GM23338 (cell line): Measurements from ENCODE around the gene GALNT1. TPM values are rescaled to one million over a fixed set of nuclear protein-coding genes. Genes with fewer than 3 reads are reported as not detected.

ENCODE experiments used
- ATAC-seq: fragments of 200-7000 bp; cut with Tn5 transposase; 3 replicates; pipeline ENCODE4 v1.9.1; 2020
- DNase-seq: peaks from one replicate; pipeline ENCODE4 v3.0.0-alpha.2; 2015; ENCODE audit warnings: low spot score
- H2AFZ ChIP-seq: fragments of 200-600 bp; sonication (generic); 2 replicates; pipeline ENCODE4 v1.8.0; 2016; ENCODE audit warnings: antibody characterized with exemption, mild to moderate bottlenecking, moderate library complexity
- H3F3A ChIP-seq: fragments of 200-600 bp; sonication (generic); replicated peaks from 2 replicates; pipeline ENCODE4 v1.8.0; 2017; ENCODE audit warnings: antibody characterized with exemption, mixed run types, low read depth
- H3K27ac ChIP-seq: fragments of 200-600 bp; sonication (generic); 2 replicates; pipeline ENCODE4 v1.6.1; 2016; ENCODE audit warnings: low read depth
- H3K27me3 ChIP-seq: fragments of 200-600 bp; sonication (generic); 2 replicates; pipeline ENCODE4 v1.8.0; 2016; ENCODE audit warnings: mild to moderate bottlenecking, mixed run types, moderate library complexity; ENCODE audit not compliant: insufficient read depth
- H3K36me3 ChIP-seq: fragments of 200-600 bp; sonication (generic); 2 replicates; pipeline ENCODE4 v1.8.0; 2016; ENCODE audit warnings: mild to moderate bottlenecking; ENCODE audit not compliant: insufficient read depth
- H3K4me1 ChIP-seq: fragments of 200-600 bp; sonication (generic); 2 replicates; pipeline ENCODE4 v1.8.0; 2016; ENCODE audit warnings: mild to moderate bottlenecking, moderate library complexity; ENCODE audit not compliant: insufficient read depth
- H3K4me2 ChIP-seq: fragments of 200-600 bp; sonication (generic); 2 replicates; pipeline ENCODE4 v1.7.1; 2017; ENCODE audit warnings: mixed run types
- H3K4me3 ChIP-seq: fragments of 200-600 bp; sonication (generic); 2 replicates; pipeline ENCODE4 v1.6.1; 2016; ENCODE audit warnings: mixed run types
- H3K79me2 ChIP-seq: fragments of 200-600 bp; sonication (generic); replicated peaks from 2 replicates; pipeline ENCODE4 v1.8.0; 2017; ENCODE audit warnings: mild to moderate bottlenecking; ENCODE audit not compliant: insufficient read depth
- H3K9me2 ChIP-seq: fragments of 200-600 bp; sonication (generic); 2 replicates; pipeline ENCODE4 v1.8.0; 2017; ENCODE audit not compliant: insufficient read depth
- H4K20me1 ChIP-seq: fragments of 200-600 bp; sonication (generic); replicated peaks from 2 replicates; pipeline ENCODE4 v1.8.0; 2017; ENCODE audit warnings: mild to moderate bottlenecking; ENCODE audit not compliant: insufficient read depth
- H3K27ac Mint-ChIP-seq: 2 replicates; pipeline ENCODE4 v1.8.0; 2020; ENCODE audit warnings: inconsistent platforms, mild to moderate bottlenecking, moderate library complexity, mixed read lengths
- H3K27me3 Mint-ChIP-seq: 3 replicates; pipeline ENCODE4 v1.8.0; 2022; ENCODE audit warnings: low read depth, mild to moderate bottlenecking, moderate library complexity, mixed read lengths, inconsistent platforms; ENCODE audit not compliant: insufficient read depth, poor library complexity
- H3K36me3 Mint-ChIP-seq: 3 replicates; pipeline ENCODE4 v1.8.0; 2021; ENCODE audit warnings: low read depth, mild to moderate bottlenecking, inconsistent platforms, moderate library complexity, mixed read lengths
- H3K4me1 Mint-ChIP-seq: 3 replicates; pipeline ENCODE4 v1.8.0; 2020; ENCODE audit warnings: mild to moderate bottlenecking, inconsistent platforms, mixed read lengths
- H3K4me3 Mint-ChIP-seq: 3 replicates; pipeline ENCODE4 v1.8.0; 2021; ENCODE audit warnings: moderate library complexity, mild to moderate bottlenecking, inconsistent platforms, mixed read lengths
- H3K9me3 Mint-ChIP-seq: 3 replicates; pipeline ENCODE4 v1.8.0; 2020; ENCODE audit warnings: moderate library complexity, mild to moderate bottlenecking, inconsistent platforms, mixed read lengths
- CREB1 ChIP-seq: fragments of 250-450 bp; sonication (Bioruptor Pico); IDR thresholded peaks from 2 replicates; pipeline ENCODE4 v1.5.0; 2020; ENCODE audit warnings: low read depth, mild to moderate bottlenecking, moderate library complexity
- ETS1 ChIP-seq: IDR thresholded peaks from 2 replicates; pipeline ENCODE4 v1.6.1; 2016; ENCODE audit warnings: antibody characterized with exemption
- EZH2 ChIP-seq: fragments of 200-600 bp; sonication (generic); IDR thresholded peaks from one replicate; pipeline ENCODE4 v1.8.0; 2017; ENCODE audit warnings: antibody characterized with exemption, mild to moderate bottlenecking, low read depth; ENCODE audit not compliant: unreplicated experiment
- EZH2phosphoT487 ChIP-seq: fragments of 200-600 bp; sonication (generic); IDR thresholded peaks from one replicate; pipeline ENCODE4 v1.8.1; 2018; ENCODE audit warnings: antibody characterized with exemption; ENCODE audit not compliant: unreplicated experiment
- JUNB ChIP-seq: IDR thresholded peaks from one replicate; pipeline ENCODE4 v1.6.1; 2016; ENCODE audit warnings: antibody characterized with exemption; ENCODE audit not compliant: unreplicated experiment
- NANOG ChIP-seq: IDR thresholded peaks from 2 replicates; pipeline ENCODE4 v1.6.1; 2016; ENCODE audit warnings: antibody characterized with exemption, borderline replicate concordance
- POLR2AphosphoS5 ChIP-seq: IDR thresholded peaks from 2 replicates; pipeline ENCODE4 v1.6.1; 2016; ENCODE audit warnings: antibody characterized with exemption, low read depth
- ZNF114 ChIP-seq: fragments of 250-450 bp; sonication (Bioruptor Pico); IDR thresholded peaks from 2 replicates; pipeline ENCODE4 v1.5.0; 2020; ENCODE audit warnings: mild to moderate bottlenecking, moderate library complexity
- ZNF462 ChIP-seq: fragments of 250-450 bp; sonication (Bioruptor Pico); IDR thresholded peaks from 2 replicates; pipeline ENCODE4 v1.5.0; 2020; ENCODE audit warnings: mild to moderate bottlenecking, moderate library complexity
- polyA plus RNA-seq: library from polyadenylated mRNA; unstranded; fragments of >200 nt; fragmentation: Nextera tagmentation; extraction: Ambion mirVana; gene quantifications from 2 replicates; pipeline ENCODE4 v1.2.1, GENCODE V29; 2016
- total RNA-seq: library from RNA; depleted of rRNA; stranded (reverse); fragments of >200 nt; shearing (Covaris generic); gene quantifications from 2 replicates; pipeline ENCODE4 v1.2.3, GENCODE V29; 2014

The GALNT1 gene
- total and polyA plus RNA-seq, 2 experiments from 2014 or later, result 37.4 to 60.8 TPM

DNA sequence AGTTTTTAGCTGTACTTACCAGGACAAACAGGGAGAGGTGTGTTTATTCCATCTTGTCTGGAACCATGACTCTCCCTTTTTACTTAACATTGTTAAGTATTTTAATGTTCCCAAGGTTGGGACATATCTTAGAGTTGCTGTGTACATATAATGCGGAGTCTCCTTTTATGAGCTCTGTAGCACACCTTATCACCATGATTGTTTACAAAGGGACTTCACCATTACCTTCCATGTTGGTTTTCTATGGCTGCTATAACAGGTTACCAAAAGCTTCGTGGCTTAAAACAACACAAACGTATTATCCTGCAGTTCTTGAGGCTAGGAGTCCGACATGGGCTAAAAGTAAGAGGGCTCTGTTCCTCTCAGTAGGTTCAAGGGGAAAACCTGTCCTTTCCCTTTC is 164.3 kb downstream of the GALNT1 start:
- Histone ChIP-seq H3K4me1 (peaks cover 3% of the 10 kb centered on the region; the same call in 1 of the 2 replicates), H3K4me2 (no peak overlapping the region), H3K36me3 (no peaks in the 10 kb centered on the region), H4K20me1 (no peaks in the 10 kb centered on the region), H2AFZ (no peak overlapping the region), H3K27me3 (no peaks in the 10 kb centered on the region), H3K4me3 (no peak overlapping the region), H3K27ac (no peak overlapping the region), H3K9me2 (no peaks in the 10 kb centered on the region), H3K79me2 (no peaks in the 10 kb centered on the region), H3F3A (no peaks in the 10 kb centered on the region)
- DNase-seq, result no peak
- Mint-ChIP-seq H3K4me3 (no peak overlapping the region), H3K36me3 (peaks cover 4% of the 10 kb centered on the region; the same call in 1 of the 3 replicates), H3K4me1 (peaks cover 18% of the 10 kb centered on the region), H3K27me3 (peaks cover 10% of the 10 kb centered on the region), H3K27ac (no peak overlapping the region), H3K9me3 (no peaks in the 10 kb centered on the region; the same call in 2 of the 3 replicates)
- TF ChIP-seq POLR2AphosphoS5 (no peak), ZNF114 (CRISPR knock-in tag) (no peak), CREB1 (no peak), JUNB (no peak), ZNF462 (CRISPR knock-in tag) (no peak), ETS1 (no peak), NANOG (no peak), EZH2 (no peak), EZH2phosphoT487 (no peak)
- ATAC-seq, result no peak
